ENCODE measurements around the gene TOR1AIP2. TPM values are rescaled to one million over a fixed set of nuclear protein-coding genes. Genes with fewer than 3 reads are reported as not detected.

Gene TOR1AIP2
- polyA plus RNA-seq, 2 of the 4 experiments (the other 2 are of a cell fraction), result 17.1 to 35.0 TPM

- CTCF ChIA-PET, result interaction anchor here (0.8 to 16.1 kb wide), 9 partner anchors 8 to 567 kb away, joined by 3 to 644 read pairs (median 4); no protein-coding TSS in a partner anchor
- POLR2A ChIA-PET, result no interaction called here
- no peak for DNase-seq (ENCODE audit: low read depth in 1 of 2, low spot score in 1 of 2)
- H3K4me3 ChIP-seq, result no peak overlapping the region
- 0 out of 3 replicates have a peak, but pooled peaks cover 3% of the 10 kb centered on the region for H3K4me1 ChIP-seq
- no peak overlapping the region for H3K27ac ChIP-seq
- no peak for FAIRE-seq
- ATAC-seq, result no peak
- H3K4me2 ChIP-seq, result no peak overlapping the region
- H3K9me3 ChIP-seq, result no peaks in the 10 kb centered on the region
- WGBS (ENCODE audit: missing lambda C conversion rate), result 81% methylated on average over 7 of the region's 7 CpGs
- TF ChIP-seq ZNF302 (CRISPR knock-in tag; IDR thresholded peaks at IDR 0.05) (no peak), EHMT2 (IDR thresholded peaks at IDR 0.05; ENCODE audit: low read depth) (no peak), TP53 (CRISPR knock-in tag; IDR thresholded peaks at IDR 0.05) (no peak), TFCP2L1 (CRISPR knock-in tag; IDR thresholded peaks at IDR 0.05) (no peak), POLR2AphosphoS2 (conservative IDR thresholded peaks at IDR 0.05; ENCODE audit: low read length) (no peak), CHD4 (IDR thresholded peaks at IDR 0.05; ENCODE audit: borderline replicate concordance) (no peak), CTCF (IDR thresholded peaks at IDR 0.05) (no peak), HEYL (CRISPR knock-in tag; IDR thresholded peaks at IDR 0.05) (no peak), HES2 (IDR thresholded peaks at IDR 0.05) (no peak), GATA3 (IDR thresholded peaks at IDR 0.05; ENCODE audit: borderline replicate concordance) (no peak), HOXA7 (CRISPR knock-in tag; IDR thresholded peaks at IDR 0.05) (no peak), CBX8 (IDR thresholded peaks at IDR 0.05) (no peak), FOSB (CRISPR knock-in tag; IDR thresholded peaks at IDR 0.05) (no peak), JUNB (IDR thresholded peaks at IDR 0.05) (no peak), ZFP36 (IDR thresholded peaks at IDR 0.05; ENCODE audit: borderline replicate concordance, partially characterized antibody) (no peak), BHLHE40 (IDR thresholded peaks at IDR 0.05; ENCODE audit: low read depth, low read length) (no peak), PHF8 (IDR thresholded peaks at IDR 0.05; ENCODE audit: borderline replicate concordance, low read depth) (no peak), BCL3 (IDR thresholded peaks at IDR 0.05) (no peak), CEBPB (IDR thresholded peaks at IDR 0.05) (no peak)
Measured at GRCh38 chr1:179818260-179818659, 59.3 kb downstream of the TOR1AIP2 start.

- ATAC-seq (no peak), DNase-seq (ENCODE audit: low read depth in 1 of 2, low spot score in 1 of 2) (no peak), FAIRE-seq (no peak)
- H3K4me2 ChIP-seq, result no peak overlapping the region
- no peaks in the 10 kb centered on the region for H3K9me3 ChIP-seq
- H3K4me3 ChIP-seq, result no peak overlapping the region
- H3K27ac ChIP-seq, result no peak overlapping the region
- WGBS (ENCODE audit: missing lambda C conversion rate), result 69% methylated on average over 8 of the region's 8 CpGs
- H3K4me1 ChIP-seq, result 0 out of 3 replicates have a peak, but pooled peaks cover 3% of the 10 kb centered on the region
- ChIA-PET POLR2A (no interaction called here), CTCF (interaction anchor here (0.6 to 16.1 kb wide), 9 partner anchors 8 to 566 kb away, joined by 3 to 644 read pairs (median 5); no protein-coding TSS in a partner anchor)
- no peak for TF ChIP-seq MAZ (IDR thresholded peaks at IDR 0.05; ENCODE audit: borderline replicate concordance, low read depth, low read length)
- TF ChIP-seq CBX8 (IDR thresholded peaks at IDR 0.05), result no peak
- no peak for TF ChIP-seq HOXA7 (CRISPR knock-in tag; IDR thresholded peaks at IDR 0.05)
- no peak for TF ChIP-seq FOXS1 (CRISPR knock-in tag; IDR thresholded peaks at IDR 0.05)
- no peak for TF ChIP-seq HMGXB4 (CRISPR knock-in tag; IDR thresholded peaks at IDR 0.05; ENCODE audit: borderline replicate concordance)
- no peak for TF ChIP-seq RAD21 (conservative IDR thresholded peaks at IDR 0.05 in 1 of 2, IDR thresholded peaks at IDR 0.05 in 1 of 2)
- TF ChIP-seq POLR2AphosphoS2 (conservative IDR thresholded peaks at IDR 0.05; ENCODE audit: low read length), result no peak
- TF ChIP-seq CEBPB (IDR thresholded peaks at IDR 0.05), result no peak
- no peak for TF ChIP-seq FOSL2 (IDR thresholded peaks at IDR 0.05)
- no peak for TF ChIP-seq FOSL2 (CRISPR knock-in tag; IDR thresholded peaks at IDR 0.05)
- no peak for TF ChIP-seq PBX3 (IDR thresholded peaks at IDR 0.05)
- TF ChIP-seq JUNB (IDR thresholded peaks at IDR 0.05), result no peak
- TF ChIP-seq HDAC2 (IDR thresholded peaks at IDR 0.05), result no peak
- no peak for TF ChIP-seq KDM1A (IDR thresholded peaks at IDR 0.05; ENCODE audit: low read depth)
- TF ChIP-seq BHLHE40 (IDR thresholded peaks at IDR 0.05; ENCODE audit: low read depth, low read length), result no peak
- TF ChIP-seq NR3C1 (IDR thresholded peaks at IDR 0.05), result no peak
- TF ChIP-seq CTCF (IDR thresholded peaks at IDR 0.05), result no peak
- no peak for TF ChIP-seq NFE2L2 (conservative IDR thresholded peaks at IDR 0.05; ENCODE audit: low read length)
- no peak for TF ChIP-seq EP300 (IDR thresholded peaks at IDR 0.05)
Measured at GRCh38 chr1:179817789-179818188, 59.8 kb downstream of the TOR1AIP2 start.

All from A549 (cell line).